ENCODE data around the gene SIGLEC6. TPM values are rescaled to one million over a fixed set of nuclear protein-coding genes. Genes with fewer than 3 reads are reported as not detected.

Gene SIGLEC6
- not detected in 2 replicates for total RNA-seq (2014; rRNA removed; shearing (Covaris generic))

- DNase-seq (ENCODE audit: low read depth) = no peak
Measured at GRCh38 chr19:51531349-51532315, at the start of gene SIGLEC6. Gene SIGLEC6 (minus strand): TSS chr19:51531670. CDS start chr19:51531648, 22 bp downstream.

GRCh38 chr19:51576850-51577249, 45.4 kb upstream of the SIGLEC6 start:
- DNase-seq (ENCODE audit: low read depth) = no peak

GRCh38 chr19:51573331-51573730, 41.9 kb upstream of the SIGLEC6 start:
- DNase-seq (ENCODE audit: low read depth) = peak; percentile 68

- DNase-seq (ENCODE audit: low read depth) = peak; percentile 96
Measured at GRCh38 chr19:51572908-51573307, 41.4 kb upstream of the SIGLEC6 start.

GRCh38 chr19:51572410-51572809, 40.9 kb upstream of the SIGLEC6 start:
- DNase-seq (ENCODE audit: low read depth) = peak; percentile 64

GRCh38 chr19:51571599-51571998, 40.1 kb upstream of the SIGLEC6 start:
- DNase-seq (ENCODE audit: low read depth) = no peak

- DNase-seq (ENCODE audit: low read depth) = peak; percentile 96
Measured at GRCh38 chr19:51570962-51571575, 39.6 kb upstream of the SIGLEC6 start, which contains the start of gene ZNF175. Gene ZNF175 (plus strand): TSS chr19:51571283. CDS start chr19:51573330, 2,047 bp downstream.

- peak; percentile 36 for DNase-seq (ENCODE audit: low read depth)
Measured at GRCh38 chr19:51568456-51568855, 37.0 kb upstream of the SIGLEC6 start.

GRCh38 chr19:51567583-51567982, 36.1 kb upstream of the SIGLEC6 start:
- DNase-seq (ENCODE audit: low read depth) = no peak

GRCh38 chr19:51566489-51567100, 35.1 kb upstream of the SIGLEC6 start:
- peak; percentile 28 for DNase-seq (ENCODE audit: low read depth)

GRCh38 chr19:51565583-51565982, 34.1 kb upstream of the SIGLEC6 start:
- DNase-seq (ENCODE audit: low read depth) = peak; percentile 26

- no peak for DNase-seq (ENCODE audit: low read depth)
Measured at GRCh38 chr19:51564791-51565190, 33.3 kb upstream of the SIGLEC6 start.

- no peak for DNase-seq (ENCODE audit: low read depth)
Measured at GRCh38 chr19:51560339-51560738, 28.9 kb upstream of the SIGLEC6 start.

- DNase-seq (ENCODE audit: low read depth) = no peak
Measured at GRCh38 chr19:51559240-51559639, 27.8 kb upstream of the SIGLEC6 start.

- DNase-seq (ENCODE audit: low read depth) = peak; percentile 64
Measured at GRCh38 chr19:51552996-51553725, 21.7 kb upstream of the SIGLEC6 start.

GRCh38 chr19:51552608-51552995, 21.1 kb upstream of the SIGLEC6 start:
- DNase-seq (ENCODE audit: low read depth) = no peak

- no peak for DNase-seq (ENCODE audit: low read depth)
Measured at GRCh38 chr19:51551673-51552432, 20.4 kb upstream of the SIGLEC6 start.

- no peak for DNase-seq (ENCODE audit: low read depth)
Measured at GRCh38 chr19:51550848-51551672, 19.6 kb upstream of the SIGLEC6 start.

- DNase-seq (ENCODE audit: low read depth) = no peak
Measured at GRCh38 chr19:51549533-51550324, 18.3 kb upstream of the SIGLEC6 start.

All from M059J (cell line).